Bronchial epithelial cell (primary cell): ENCODE data around the gene B4GALNT4. TPM values are rescaled to one million over a fixed set of nuclear protein-coding genes. Genes with fewer than 3 reads are reported as not detected.

ENCODE experiments used
- DNase-seq: peaks from one replicate; pipeline ENCODE4 v3.0.0-alpha.2; 2010; ENCODE audit warnings: low read depth
- FAIRE-seq: peaks from 2 replicates; lab custom pipeline; 2011; peaks lifted over from hg19 to GRCh38; lab: Jason Lieb, UNC
- H3K27me3 ChIP-seq: 2 replicates; pipeline ENCODE4 v1.5.1; 2011; ENCODE audit warnings: low read length; ENCODE audit not compliant: control insufficient read depth, insufficient read depth
- H3K36me3 ChIP-seq: 2 replicates; pipeline ENCODE4 v1.5.1; 2011; ENCODE audit warnings: low read length; ENCODE audit not compliant: control insufficient read depth, insufficient read depth
- H3K4me3 ChIP-seq: 2 replicates; pipeline ENCODE4 v1.5.1; 2011; ENCODE audit warnings: mild to moderate bottlenecking, low read depth, low read length, control low read depth
- CTCF ChIP-seq: IDR thresholded peaks from 2 replicates; pipeline ENCODE4 v1.5.1; 2011; ENCODE audit warnings: mild to moderate bottlenecking, moderate library complexity, low read length, control low read depth, inconsistent platforms; ENCODE audit not compliant: insufficient read depth, severe bottlenecking
- total RNA-seq: library from RNA; depleted of rRNA; stranded (reverse); fragments of >200 nt; gene quantifications from 2 replicates; pipeline ENCODE4 v1.2.1, GENCODE V29; 2014

The B4GALNT4 gene
- total RNA-seq, 1 donor from 2014 or later = 10.8 TPM

- peak overlapping the region; percentile 76 for H3K4me3 ChIP-seq
- H3K36me3 ChIP-seq = peaks cover 13% of the 10 kb centered on the region
- DNase-seq = peak; percentile 85
- TF ChIP-seq CTCF = no peak
- no peak for FAIRE-seq
- H3K27me3 ChIP-seq = no peaks in the 10 kb centered on the region
Measured at GRCh38 chr11:393219-394033, 24.1 kb downstream of the B4GALNT4 start.

DNA sequence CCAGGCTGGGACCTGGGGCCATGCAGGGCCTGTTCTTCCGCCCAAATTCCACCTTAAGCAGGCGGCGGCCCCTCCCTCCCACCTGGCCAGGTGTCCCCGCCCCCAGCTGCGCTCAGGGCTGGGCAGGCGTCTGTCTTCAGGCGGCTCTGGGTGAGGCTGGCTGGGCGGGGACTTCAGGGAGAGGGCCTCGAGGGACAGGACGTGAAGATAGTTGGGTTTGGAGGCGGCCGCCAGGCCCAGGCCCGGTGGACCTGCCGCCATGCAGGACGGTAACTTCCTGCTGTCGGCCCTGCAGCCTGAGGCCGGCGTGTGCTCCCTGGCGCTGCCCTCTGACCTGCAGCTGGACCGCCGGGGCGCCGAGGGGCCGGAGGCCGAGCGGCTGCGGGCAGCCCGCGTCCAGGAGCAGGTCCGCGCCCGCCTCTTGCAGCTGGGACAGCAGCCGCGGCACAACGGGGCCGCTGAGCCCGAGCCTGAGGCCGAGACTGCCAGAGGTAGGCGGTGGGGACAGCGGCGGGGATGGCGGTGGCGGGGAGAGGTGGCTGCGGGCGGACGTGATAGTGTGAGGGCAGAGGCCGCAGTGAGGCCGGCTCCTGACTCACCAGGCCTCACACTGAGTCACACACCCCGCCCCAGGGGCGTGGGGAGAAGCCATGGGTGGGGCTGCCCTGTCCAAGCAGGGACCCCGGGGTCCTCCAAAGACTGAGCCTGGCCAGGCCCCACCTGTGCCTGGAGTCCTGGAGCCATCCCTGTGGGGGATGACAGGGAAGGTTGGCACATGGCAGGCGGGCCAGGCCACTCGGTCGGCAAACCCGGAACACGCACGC, 24.9 kb downstream of the B4GALNT4 start, which contains the start of gene PKP3:
TSS of gene PKP3 (plus strand) at position 176 of the 824 bp plus-strand sequence. CDS start at position 260, 84 bp downstream.
- no peak for TF ChIP-seq CTCF
- Histone ChIP-seq H3K36me3 (peaks cover 17% of the 10 kb centered on the region), H3K4me3 (peak within 1 kb of the TSS; percentile 76), H3K27me3 (no peaks in the 10 kb centered on the region)
- FAIRE-seq (no peak), DNase-seq (peak; percentile 92)

DNA sequence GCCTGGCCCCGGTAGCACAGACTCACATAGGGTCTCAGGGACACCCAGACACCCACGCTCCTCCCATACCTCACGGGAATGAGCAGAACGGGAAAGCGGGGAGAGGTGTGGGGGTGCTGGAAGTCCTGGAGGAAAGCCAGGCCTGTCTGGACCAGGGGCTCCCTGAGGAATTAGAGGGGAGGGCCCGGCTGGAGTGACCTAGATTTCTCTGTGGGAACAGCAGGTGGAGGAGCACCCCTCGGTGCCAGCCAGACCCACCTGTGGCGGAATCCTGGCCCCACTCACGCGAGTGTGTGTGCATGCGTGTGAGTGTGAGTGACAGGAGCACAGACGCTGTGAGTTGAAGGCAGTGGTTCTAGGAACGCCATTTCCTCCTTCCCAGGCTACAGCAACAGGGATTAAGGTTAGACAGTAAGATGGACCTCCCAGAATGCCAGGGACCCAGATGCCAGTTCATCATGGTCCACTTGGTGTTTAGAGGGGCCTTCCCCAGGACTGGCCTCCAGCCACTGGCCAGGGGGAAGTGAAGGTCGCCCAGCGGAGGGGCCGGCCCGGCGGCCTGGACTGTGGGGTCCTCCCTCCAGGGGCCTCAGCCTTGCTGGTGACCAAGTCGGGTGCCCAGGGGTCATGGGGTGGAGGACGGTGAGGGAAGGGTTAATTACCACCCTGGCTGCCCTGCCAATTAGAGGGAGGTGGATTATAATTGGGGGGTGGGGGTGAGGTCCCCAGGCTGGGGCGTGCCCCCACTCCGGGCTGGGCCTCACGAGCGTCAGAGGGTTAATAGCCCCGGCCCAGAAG, 25.8 kb downstream of the B4GALNT4 start:
- no peak for FAIRE-seq
- no peak for TF ChIP-seq CTCF

DNA sequence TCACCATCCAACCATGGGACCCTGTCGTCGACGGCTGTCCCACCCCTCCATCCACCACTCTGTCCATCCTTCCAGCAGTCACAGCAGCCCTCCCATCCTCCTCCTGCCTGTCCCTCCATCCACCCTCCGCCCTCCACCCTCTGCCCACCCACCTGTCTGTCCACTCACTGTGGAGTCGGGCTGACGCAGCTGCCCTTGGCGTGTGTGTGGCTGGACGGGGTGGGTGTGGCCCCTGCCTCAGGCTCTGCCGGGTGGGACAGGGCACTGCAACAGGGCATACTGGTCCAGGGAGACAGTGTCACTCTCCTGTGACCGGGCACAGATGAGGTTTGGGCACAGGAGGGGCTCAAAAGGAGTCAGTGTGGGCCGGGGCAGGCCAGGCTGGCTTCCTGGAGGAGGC, 26.6 kb downstream of the B4GALNT4 start:
- Histone ChIP-seq H3K36me3 (peaks cover 20% of the 10 kb centered on the region), H3K4me3 (peak overlapping the region; percentile 76), H3K27me3 (no peaks in the 10 kb centered on the region)
- TF ChIP-seq CTCF = no peak
- DNase-seq (no peak), FAIRE-seq (no peak)

More for the DNA sequence above, 25.8 kb downstream of the B4GALNT4 start:
- no peak for DNase-seq
- peaks cover 19% of the 10 kb centered on the region for H3K36me3 ChIP-seq
- H3K27me3 ChIP-seq = no peaks in the 10 kb centered on the region
- H3K4me3 ChIP-seq = peak overlapping the region; percentile 76

DNA sequence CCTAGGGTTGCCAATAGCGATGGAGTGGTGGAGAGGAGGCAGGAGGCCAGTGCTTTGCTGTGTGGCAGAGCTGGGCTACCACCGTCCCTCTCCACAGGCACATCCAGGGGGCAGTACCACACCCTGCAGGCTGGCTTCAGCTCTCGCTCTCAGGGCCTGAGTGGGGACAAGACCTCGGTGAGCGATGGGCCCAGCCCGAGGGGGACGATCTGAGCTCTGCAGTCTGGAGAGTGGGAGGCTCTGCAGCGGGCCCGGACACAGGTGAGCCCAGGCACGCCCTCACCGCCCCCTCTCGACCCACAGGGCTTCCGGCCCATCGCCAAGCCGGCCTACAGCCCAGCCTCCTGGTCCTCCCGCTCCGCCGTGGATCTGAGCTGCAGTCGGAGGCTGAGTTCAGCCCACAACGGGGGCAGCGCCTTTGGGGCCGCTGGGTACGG, 27.2 kb downstream of the B4GALNT4 start:
- FAIRE-seq (no peak), DNase-seq (no peak)
- peak; percentile 46 for TF ChIP-seq CTCF
- Histone ChIP-seq H3K4me3 (peak overlapping the region; percentile 76), H3K27me3 (no peaks in the 10 kb centered on the region), H3K36me3 (peaks cover 20% of the 10 kb centered on the region)
